Keratinocyte (primary cell): ENCODE measurements around the gene PHF3.

ENCODE experiments used
- EZH2 ChIP-seq: IDR thresholded peaks from one replicate; pipeline ENCODE4 v1.6.1; 2012; ENCODE audit warnings: inconsistent platforms, mild to moderate bottlenecking, low read length, moderate library complexity
- TF ChIP-seq, protein P1 (sequence below), 3 experiments: IDR thresholded peaks in 1 of 3; conservative IDR thresholded peaks in 1 of 3; optimal IDR thresholded peaks in 1 of 3; 2 replicates in 2 of 3; 3 replicates in 1 of 3; pipeline versions ENCODE3 to v1.5.1; 2011; ENCODE audit warnings: low read length in 3 of 3, mild to moderate bottlenecking in 3 of 3, moderate library complexity in 2 of 3, control low read depth in 1 of 3, inconsistent platforms in 1 of 3; ENCODE audit not compliant: insufficient read depth in 2 of 3; ENCODE audit errors: extremely low read depth in 1 of 3

DNA sequence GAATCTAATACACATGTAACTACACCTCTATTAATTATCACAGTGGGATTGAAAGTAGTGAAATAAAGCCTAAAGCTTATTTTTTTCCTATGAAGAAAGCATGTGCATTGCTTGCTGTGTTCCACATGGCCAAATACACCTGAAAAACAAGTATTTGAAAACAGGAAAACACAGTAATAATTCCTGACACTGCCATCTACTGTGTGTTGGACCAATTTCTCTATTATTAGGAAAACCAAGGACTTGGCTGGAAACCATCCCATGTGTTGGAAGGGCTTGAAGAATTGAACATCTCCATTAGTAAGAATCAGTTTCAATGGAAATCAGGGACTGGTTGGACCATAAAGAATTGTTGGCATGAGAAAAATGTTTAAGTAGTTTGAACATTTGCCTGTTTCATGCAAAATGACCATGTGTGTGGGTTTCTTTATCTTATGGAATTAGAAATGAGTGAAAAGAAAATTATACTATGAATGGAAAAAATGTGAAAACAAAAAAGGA is 124.1 kb downstream of the PHF3 start:
- TF ChIP-seq, protein P1, sequence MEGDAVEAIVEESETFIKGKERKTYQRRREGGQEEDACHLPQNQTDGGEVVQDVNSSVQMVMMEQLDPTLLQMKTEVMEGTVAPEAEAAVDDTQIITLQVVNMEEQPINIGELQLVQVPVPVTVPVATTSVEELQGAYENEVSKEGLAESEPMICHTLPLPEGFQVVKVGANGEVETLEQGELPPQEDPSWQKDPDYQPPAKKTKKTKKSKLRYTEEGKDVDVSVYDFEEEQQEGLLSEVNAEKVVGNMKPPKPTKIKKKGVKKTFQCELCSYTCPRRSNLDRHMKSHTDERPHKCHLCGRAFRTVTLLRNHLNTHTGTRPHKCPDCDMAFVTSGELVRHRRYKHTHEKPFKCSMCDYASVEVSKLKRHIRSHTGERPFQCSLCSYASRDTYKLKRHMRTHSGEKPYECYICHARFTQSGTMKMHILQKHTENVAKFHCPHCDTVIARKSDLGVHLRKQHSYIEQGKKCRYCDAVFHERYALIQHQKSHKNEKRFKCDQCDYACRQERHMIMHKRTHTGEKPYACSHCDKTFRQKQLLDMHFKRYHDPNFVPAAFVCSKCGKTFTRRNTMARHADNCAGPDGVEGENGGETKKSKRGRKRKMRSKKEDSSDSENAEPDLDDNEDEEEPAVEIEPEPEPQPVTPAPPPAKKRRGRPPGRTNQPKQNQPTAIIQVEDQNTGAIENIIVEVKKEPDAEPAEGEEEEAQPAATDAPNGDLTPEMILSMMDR (optimal IDR thresholded peaks at IDR 0.05 in 1 of 3, IDR thresholded peaks at IDR 0.05 in 1 of 3, conservative IDR thresholded peaks at IDR 0.05 in 1 of 3; ENCODE audit: extremely low read depth in 1 of 3, insufficient read depth in 2 of 3, low read length in 3 of 3), result no peak
- no peak for TF ChIP-seq EZH2
